Measurements from ENCODE around the gene OTOG. TPM values are rescaled to one million over a fixed set of nuclear protein-coding genes. Genes with fewer than 3 reads are reported as not detected.

OTOG gene
- total and polyA plus RNA-seq, 2 donors (not counting 3 experiments of a cell fraction or from before 2014, with no cell fraction given): not detected

- dilution Hi-C loops (cut with MboI; ENCODE audit: extremely low pct_ligation_motif_present, low sequenced_read_pairs): no loop called here
- no peak for DNase-seq (ENCODE audit: low read depth, low spot score)
Measured at GRCh38 chr11:17519061-17519885, 27.8 kb upstream of the OTOG start.

More at GRCh38 chr11:17519061-17519885, 27.8 kb upstream of the OTOG start:
- no TSS peak for BruUV-seq (replicated peaks)
- Histone ChIP-seq H3K4me2 (ENCODE audit: insufficient read depth, low read length) (no peak overlapping the region), H3K36me3 (ENCODE audit: control insufficient read depth in 2 of 2, extremely low read depth in 1 of 2, insufficient read depth in 2 of 2, low read length in 2 of 2) (no peaks in the 10 kb centered on the region), H4K20me1 (replicated peaks; ENCODE audit: control insufficient read depth, extremely low read depth, insufficient read depth, low read length) (no peaks in the 10 kb centered on the region), H3K9me1 (replicated peaks; ENCODE audit: control insufficient read depth, extremely low read depth, insufficient read depth, low read length) (no peaks in the 10 kb centered on the region), H3K9me3 (replicated peaks; ENCODE audit: control insufficient read depth, insufficient read depth, low read length) (no peaks in the 10 kb centered on the region), H3K27ac (ENCODE audit: insufficient read depth, low read depth, low read length) (no peak overlapping the region), H3K4me3 (replicated peaks in 1 of 3; ENCODE audit: insufficient read depth in 1 of 3, low read depth in 1 of 3, low read length in 3 of 3) (no peak overlapping the region), H3K9ac (replicated peaks; ENCODE audit: extremely low read depth, insufficient read depth, low read length) (no peak overlapping the region), H3K79me2 (ENCODE audit: control insufficient read depth, insufficient read depth, low read length) (no peaks in the 10 kb centered on the region), H2AFZ (ENCODE audit: low read depth, low read length) (no peak overlapping the region), H3K4me1 (ENCODE audit: control insufficient read depth, extremely low read depth, insufficient read depth, low read length) (no peaks in the 10 kb centered on the region), H3K27me3 (ENCODE audit: control insufficient read depth in 2 of 2, insufficient read depth in 2 of 2, low read length in 2 of 2) (peaks cover 0 to 3% of the 10 kb centered on the region in 2 experiments)
- ChIA-PET POLR2A (interaction anchor here (0.7 kb wide), 1 partner anchor 9 kb away, joined by 3 read pairs; no protein-coding TSS in a partner anchor), CTCF (interaction anchor here (0.9 to 3.4 kb wide), 7 partner anchors 9 to 134 kb away, joined by 3 to 20 read pairs (median 4); partner anchors contain the start of gene KCNJ11)
- FAIRE-seq: no peak
- TF ChIP-seq, protein P1, sequence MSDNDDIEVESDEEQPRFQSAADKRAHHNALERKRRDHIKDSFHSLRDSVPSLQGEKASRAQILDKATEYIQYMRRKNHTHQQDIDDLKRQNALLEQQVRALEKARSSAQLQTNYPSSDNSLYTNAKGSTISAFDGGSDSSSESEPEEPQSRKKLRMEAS (IDR thresholded peaks at IDR 0.05; ENCODE audit: insufficient read depth, insufficient read length): no peak
- TF ChIP-seq POLR2A (IDR thresholded peaks at IDR 0.05; ENCODE audit: low read depth, low read length) (no peak), CTCF (IDR thresholded peaks at IDR 0.05; ENCODE audit: extremely low read depth in 1 of 2, insufficient read depth in 1 of 2, low read depth in 1 of 2, low read length in 2 of 2) (no peak), GATA2 (IDR thresholded peaks at IDR 0.05; ENCODE audit: insufficient read depth, insufficient read length, low read depth, low read length) (no peak), POLR2AphosphoS5 (IDR thresholded peaks at IDR 0.05; ENCODE audit: insufficient read depth, low read depth, low read length) (no peak), JUN (IDR thresholded peaks at IDR 0.05; ENCODE audit: borderline replicate concordance, insufficient read depth, insufficient read length, low read depth) (no peak), EZH2 (IDR thresholded peaks at IDR 0.05; ENCODE audit: borderline replicate concordance, low read depth, low read length, severe bottlenecking) (no peak), FOS (IDR thresholded peaks at IDR 0.05; ENCODE audit: borderline replicate concordance, insufficient read depth, low read length) (no peak), MYC (IDR thresholded peaks at IDR 0.05; ENCODE audit: low read depth, low read length) (no peak)
- intact Hi-C loops (cut with micrococcal nuclease): no loop called here

All from endothelial cell of umbilical vein (primary cell).